Suprapubic skin (tissue), 4 donors: ENCODE data around the gene SHC4. TPM values are rescaled to one million over a fixed set of nuclear protein-coding genes. Genes with fewer than 3 reads are reported as not detected.
A peak's percentile ranks its signal among the peaks of the same experiment; 100 is the strongest.

ENCODE experiments used
- DNase-seq, 2 donors: peaks; one replicate each; pipeline ENCODE4 v3.0.0-alpha.2; 2019; ENCODE audit warnings: low spot score in 2 of 2
- H3K27ac ChIP-seq: fragments of 200-600 bp; sonication (generic); one replicate; pipeline ENCODE4 v1.5.1; 2019
- H3K27me3 ChIP-seq: fragments of 200-600 bp; sonication (generic); one replicate; pipeline ENCODE4 v1.5.1; 2019
- H3K36me3 ChIP-seq: fragments of 200-600 bp; sonication (generic); one replicate; pipeline ENCODE4 v1.5.1; 2019
- H3K4me1 ChIP-seq: fragments of 200-600 bp; sonication (generic); one replicate; pipeline ENCODE4 v1.5.1; 2019
- H3K4me3 ChIP-seq: fragments of 200-600 bp; sonication (generic); one replicate; pipeline ENCODE4 v1.5.1; 2019; ENCODE audit warnings: mild to moderate bottlenecking
- H3K9me3 ChIP-seq: fragments of 200-600 bp; sonication (generic); one replicate; pipeline ENCODE4 v1.5.1; 2019
- CTCF ChIP-seq, 2 donors: fragments of 200-600 bp in 1 of 2; fragments of 450-650 bp in 1 of 2; sonication (generic) in 1 of 2; IDR thresholded peaks; one replicate each; pipeline ENCODE4 v1.5.1; 2016 to 2019; ENCODE audit warnings: antibody characterized with exemption in 2 of 2, mild to moderate bottlenecking in 1 of 2, moderate library complexity in 1 of 2
- EP300 ChIP-seq: sonication (generic); formaldehyde crosslinking; IDR thresholded peaks from one replicate; pipeline ENCODE4 v1.6.1; 2017; ENCODE audit warnings: antibody characterized with exemption
- POLR2A ChIP-seq, 2 donors: fragments of 450-650 bp; IDR thresholded peaks; one replicate each; pipeline ENCODE4 v1.6.1; 2017; ENCODE audit warnings: antibody characterized with exemption in 2 of 2, mild to moderate bottlenecking in 2 of 2, moderate library complexity in 2 of 2
- POLR2AphosphoS5 ChIP-seq, 3 donors: sonication (generic); formaldehyde crosslinking; IDR thresholded peaks; one replicate each; pipeline ENCODE4 v1.6.1; 2017; ENCODE audit warnings: antibody characterized with exemption in 3 of 3
- WGBS: methylation state at CpG from one replicate; pipeline ENCODE4 v1.1.5; 2018; 5-methylcytosine and 5-hydroxymethylcytosine counted together
- total RNA-seq, 4 donors: library from RNA; depleted of rRNA; stranded (reverse); fragments of >200 nt; gene quantifications; one replicate each; pipeline ENCODE4 v1.1.0, GENCODE V29; 2016

SHC4 gene
- total RNA-seq, 4 donors from 2014 or later: 1.4 to 2.5 (median 1.6) TPM

- Histone ChIP-seq H3K27ac (peak overlapping the region; percentile 20), H3K4me3 (no peak overlapping the region), H3K27me3 (no peaks in the 10 kb centered on the region), H3K36me3 (peaks cover 3% of the 10 kb centered on the region), H3K4me1 (peaks cover 11% of the 10 kb centered on the region), H3K9me3 (no peaks in the 10 kb centered on the region)
- DNase-seq: no peak
- TF ChIP-seq POLR2AphosphoS5 (IDR thresholded peaks at IDR 0.05) (no peak), EP300 (no peak), CTCF (IDR thresholded peaks at IDR 0.05) (no peak), POLR2A (IDR thresholded peaks at IDR 0.05) (no peak)
- whole genome bisulfite sequencing: 59% methylated on average over 7 of the region's 7 CpGs
Observed at GRCh38 chr15:48984021-48984710, 20.4 kb upstream of the SHC4 start.

- Histone ChIP-seq H3K27me3 (no peaks in the 10 kb centered on the region), H3K4me3 (no peak overlapping the region), H3K27ac (no peak overlapping the region), H3K4me1 (peaks cover 11% of the 10 kb centered on the region), H3K36me3 (peaks cover 3% of the 10 kb centered on the region), H3K9me3 (no peaks in the 10 kb centered on the region)
- DNase-seq: no peak
- TF ChIP-seq EP300 (no peak), CTCF (IDR thresholded peaks at IDR 0.05) (no peak), POLR2AphosphoS5 (IDR thresholded peaks at IDR 0.05) (no peak), POLR2A (IDR thresholded peaks at IDR 0.05) (no peak)
- WGBS: 57% methylated on average over 5 of the region's 5 CpGs
Observed at GRCh38 chr15:48983300-48983699, 19.6 kb upstream of the SHC4 start.

GRCh38 chr15:48981941-48982340 is 18.2 kb upstream of the SHC4 start:
- 33% methylated on average over 4 of the region's 4 CpGs for WGBS

GRCh38 chr15:48978638-48979037 is 14.9 kb upstream of the SHC4 start:
- Histone ChIP-seq H3K4me1 (peaks cover 20% of the 10 kb centered on the region), H3K36me3 (no peaks in the 10 kb centered on the region)

More at GRCh38 chr15:48981941-48982340, 18.2 kb upstream of the SHC4 start:
- Histone ChIP-seq H3K27ac (no peak overlapping the region), H3K36me3 (no peaks in the 10 kb centered on the region), H3K9me3 (no peaks in the 10 kb centered on the region), H3K27me3 (no peaks in the 10 kb centered on the region), H3K4me1 (peaks cover 11% of the 10 kb centered on the region), H3K4me3 (no peak overlapping the region)
- no peak for DNase-seq
- TF ChIP-seq POLR2A (IDR thresholded peaks at IDR 0.05) (no peak), POLR2AphosphoS5 (IDR thresholded peaks at IDR 0.05) (no peak), EP300 (no peak), CTCF (IDR thresholded peaks at IDR 0.05) (no peak)

More at GRCh38 chr15:48978638-48979037, 14.9 kb upstream of the SHC4 start:
- no peak for DNase-seq
- 46% methylated on average over 2 of the region's 2 CpGs for WGBS
- H3K27ac ChIP-seq: no peak overlapping the region
- TF ChIP-seq EP300 (no peak), POLR2AphosphoS5 (IDR thresholded peaks at IDR 0.05) (no peak), POLR2A (IDR thresholded peaks at IDR 0.05) (no peak), CTCF (IDR thresholded peaks at IDR 0.05) (no peak)
- no peaks in the 10 kb centered on the region for H3K27me3 ChIP-seq
- H3K4me3 ChIP-seq: no peak overlapping the region
- H3K9me3 ChIP-seq: no peaks in the 10 kb centered on the region
